ENCODE data around the gene MTRFR.

DNA sequence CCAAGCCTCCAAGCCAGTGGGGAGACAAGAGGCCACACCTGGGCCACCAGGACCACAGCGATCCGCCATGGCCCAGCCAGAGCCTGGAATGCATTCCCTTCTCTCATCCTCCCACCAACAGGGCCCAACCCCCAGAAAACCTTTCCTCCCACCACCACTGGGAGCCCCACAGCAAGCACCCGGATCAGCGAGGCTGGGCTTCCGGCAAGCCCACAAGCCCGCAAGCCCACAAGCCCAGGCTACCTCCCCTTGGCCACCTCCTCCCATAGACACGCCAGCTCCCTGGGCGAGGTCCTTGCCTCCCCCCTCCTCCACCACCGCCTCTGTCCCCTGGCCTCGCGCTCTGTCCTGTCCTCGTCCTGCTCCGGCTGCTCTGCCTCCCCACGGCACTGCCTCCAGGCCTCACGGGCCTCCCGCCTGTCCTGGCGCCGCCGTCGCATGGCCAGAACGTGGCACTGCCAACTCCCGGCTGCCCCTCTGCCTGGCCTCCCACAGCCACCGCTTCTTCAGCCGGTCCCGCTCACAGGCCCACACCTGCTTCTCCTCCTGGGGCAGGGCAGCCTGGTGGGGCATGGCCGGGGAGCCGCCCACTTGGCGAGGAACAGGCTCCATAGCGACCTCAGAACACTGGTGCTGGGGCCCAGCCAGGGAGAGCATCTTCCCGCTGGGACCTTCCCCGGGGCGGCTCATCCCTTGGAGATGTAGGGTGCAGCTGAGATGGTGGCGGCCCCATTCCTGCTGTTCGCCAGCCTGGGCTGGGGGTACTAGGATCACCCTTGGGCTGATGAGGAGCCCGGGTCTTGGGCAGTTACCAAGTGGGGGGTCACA is 32.8 kb downstream of the MTRFR start:
- no peak for TF ChIP-seq FOXK2 (IDR thresholded peaks at IDR 0.05)
- TF ChIP-seq L3MBTL2 (conservative IDR thresholded peaks at IDR 0.05), result no peak
- no peak for TF ChIP-seq SP1 (IDR thresholded peaks at IDR 0.05)
- TF ChIP-seq LEF1 (IDR thresholded peaks at IDR 0.05; ENCODE audit: borderline replicate concordance), result no peak
- TF ChIP-seq FOXM1 (IDR thresholded peaks at IDR 0.05; ENCODE audit: borderline replicate concordance), result no peak
- TF ChIP-seq BHLHE40 (IDR thresholded peaks at IDR 0.05; ENCODE audit: borderline replicate concordance), result no peak
- no peak for TF ChIP-seq HDGF (IDR thresholded peaks at IDR 0.05; ENCODE audit: borderline replicate concordance)
- TF ChIP-seq CTBP1 (IDR thresholded peaks at IDR 0.05; ENCODE audit: borderline replicate concordance), result no peak
- no peak for TF ChIP-seq FOXA1 (IDR thresholded peaks at IDR 0.05)
- TF ChIP-seq ELF4 (IDR thresholded peaks at IDR 0.05), result no peak
